H1 (cell line): ENCODE measurements around the gene MRI1. TPM values are rescaled to one million over a fixed set of nuclear protein-coding genes. Genes with fewer than 3 reads are reported as not detected.

ENCODE experiments used
- ASH2L ChIP-seq: fragments of 200-600, 300-600 bp; sonication (generic); IDR thresholded peaks from one replicate; pipeline ENCODE4 v1.7.1; 2017; ENCODE audit warnings: low read length
- BCL11A ChIP-seq, 2 experiments: IDR thresholded peaks; one replicate each; pipeline ENCODE4 v1.6.1; 2011; ENCODE audit warnings: low read depth in 2 of 2, low read length in 2 of 2, mild to moderate bottlenecking in 2 of 2
- BRCA1 ChIP-seq: IDR thresholded peaks from 2 replicates; pipeline ENCODE4 v1.6.1; 2012; ENCODE audit warnings: low read depth, low read length, improper control_type of control experiment
- CBX5 ChIP-seq: fragments of 300-800, 300-1000 bp; sonication (generic); IDR thresholded peaks from 2 replicates; pipeline ENCODE4 v1.7.1; 2016; ENCODE audit warnings: antibody characterized with exemption, low read length, low read depth
- CBX8 ChIP-seq: fragments of 300-800, 300-1000 bp; sonication (generic); IDR thresholded peaks from 2 replicates; pipeline ENCODE4 v1.7.1; 2016; ENCODE audit warnings: low read depth, low read length, borderline replicate concordance
- CEBPB ChIP-seq: IDR thresholded peaks from 2 replicates; pipeline ENCODE4 v1.6.1; 2012; ENCODE audit warnings: low read depth, low read length
- CREB1 ChIP-seq: IDR thresholded peaks from 2 replicates; pipeline ENCODE4 v1.6.1; 2012; ENCODE audit warnings: inconsistent platforms
- CTCF ChIP-seq, 3 experiments: IDR thresholded peaks; 1 replicate in 2 of 3; 2 replicates in 1 of 3; pipeline versions ENCODE4 v1.5.1 to v1.6.1; 2011; ENCODE audit warnings: low read length in 3 of 3, mild to moderate bottlenecking in 3 of 3, inconsistent platforms in 2 of 3, low read depth in 1 of 3, moderate library complexity in 1 of 3; ENCODE audit not compliant: insufficient read depth in 1 of 3; ENCODE audit errors: control extremely low read depth in 1 of 3
- EGR1 ChIP-seq: IDR thresholded peaks from 2 replicates; pipeline ENCODE4 v1.6.1; 2011; ENCODE audit warnings: low read depth, low read length, borderline replicate concordance
- EP300 ChIP-seq, 2 experiments: IDR thresholded peaks; 1 replicate in 1 of 2; 2 replicates in 1 of 2; pipeline ENCODE4 v1.6.1; 2011 to 2012; ENCODE audit warnings: low read depth in 2 of 2, low read length in 2 of 2, mild to moderate bottlenecking in 2 of 2, borderline replicate concordance in 1 of 2, inconsistent platforms in 1 of 2, moderate library complexity in 1 of 2
- FOSL1 ChIP-seq: IDR thresholded peaks from 2 replicates; pipeline ENCODE4 v1.6.1; 2011; ENCODE audit warnings: mild to moderate bottlenecking, low read depth, low read length, moderate library complexity; ENCODE audit not compliant: insufficient read depth
- GABPA ChIP-seq: IDR thresholded peaks from 2 replicates; pipeline ENCODE4 v1.6.1; 2011; ENCODE audit warnings: mild to moderate bottlenecking, low read length, moderate library complexity, borderline replicate concordance; ENCODE audit not compliant: insufficient read depth
- JUND ChIP-seq: IDR thresholded peaks from 2 replicates; pipeline ENCODE4 v1.6.1; 2011; ENCODE audit warnings: mild to moderate bottlenecking, improper control_type of control experiment, low read length
- MAX ChIP-seq: IDR thresholded peaks from 2 replicates; pipeline ENCODE4 v1.6.1; 2012; ENCODE audit warnings: inconsistent platforms
- NRF1 ChIP-seq: IDR thresholded peaks from 2 replicates; pipeline ENCODE4 v1.6.1; 2011; ENCODE audit warnings: mild to moderate bottlenecking, low read depth, low read length, improper control_type of control experiment
- POU5F1 ChIP-seq: IDR thresholded peaks from 2 replicates; pipeline ENCODE4 v1.6.1; 2011; ENCODE audit warnings: low read depth, mild to moderate bottlenecking, low read length, moderate library complexity
- RFX5 ChIP-seq: IDR thresholded peaks from 2 replicates; pipeline ENCODE4 v1.6.1; 2011; ENCODE audit warnings: low read depth, low read length, improper control_type of control experiment, borderline replicate concordance
- SAP30 ChIP-seq: fragments of 300-600 bp; sonication (generic); IDR thresholded peaks from 2 replicates; pipeline ENCODE4 v1.7.1; 2012; ENCODE audit warnings: low read length, moderate library complexity, mild to moderate bottlenecking, inconsistent platforms; ENCODE audit not compliant: insufficient read depth, insufficient replicate concordance
- SRF ChIP-seq: IDR thresholded peaks from 2 replicates; pipeline ENCODE4 v1.6.1; 2011; ENCODE audit warnings: mild to moderate bottlenecking, low read depth, low read length, moderate library complexity
- SUZ12 ChIP-seq: fragments of 200-600 bp; sonication (generic); IDR thresholded peaks from 2 replicates; pipeline ENCODE4 v1.6.1; 2012; ENCODE audit warnings: mild to moderate bottlenecking, inconsistent platforms, low read length, moderate library complexity, mixed read lengths
- TAF7 ChIP-seq: optimal IDR thresholded peaks from 2 replicates; pipeline ENCODE3; 2011; ENCODE audit warnings: low read depth, mild to moderate bottlenecking, inconsistent platforms, low read length, moderate library complexity, borderline replicate concordance
- YY1 ChIP-seq: IDR thresholded peaks from 2 replicates; pipeline ENCODE4 v1.6.1; 2011; ENCODE audit warnings: low read depth, mild to moderate bottlenecking, low read length
- polyA plus RNA-seq, 7 experiments: library from polyadenylated mRNA; depleted of rRNA in 3 of 7; stranded (reverse) in 5 of 7; unstranded in 2 of 7; fragments of >200 nt in 5 of 7; fragments of 200-250 nt in 2 of 7; gene quantifications; 1 replicate in 5 of 7; 2 replicates in 1 of 7; 4 replicates in 1 of 7; pipeline versions ENCODE4 v1.2.1 to v1.2.3, GENCODE V29; 2011 to 2013; ENCODE audit warnings: missing spikeins in 2 of 7, mixed read lengths in 2 of 7
- total RNA-seq: library from RNA; stranded (reverse); fragmentation: NEBNext Ultra II Directional; extraction: Animal tissue kit (Norgen Biotek cat#: 25700); gene quantifications from 2 replicates; pipeline ENCODE4 v1.2.1, GENCODE V29; 2021

Gene MRI1
- total and polyA plus RNA-seq, 2 of the 8 experiments (the other 6 are each of a cell fraction or from before 2014, with no cell fraction given) = 24.5 to 29.5 TPM

GRCh38 chr19:13794757-13795589 is 30.7 kb downstream of the MRI1 start, which contains the start of gene ZSWIM4 (continued):
- no peak for TF ChIP-seq CEBPB
- no peak for TF ChIP-seq BCL11A (IDR thresholded peaks at IDR 0.05; ENCODE audit: low read depth in 2 of 2, low read length in 2 of 2)
- no peak for TF ChIP-seq RFX5
- no peak; the same call in 1 of the 2 replicates for TF ChIP-seq NRF1
- peak; percentile 92 for TF ChIP-seq TAF7
- TF ChIP-seq YY1 = no peak
- no peak for TF ChIP-seq JUND
- no peak for TF ChIP-seq POU5F1
- no peak for TF ChIP-seq BRCA1
- peak; percentile 51; the same call in 1 of the 2 replicates for TF ChIP-seq GABPA
- TF ChIP-seq SAP30 = no peak
- no peak for TF ChIP-seq CBX5
- peak; percentile 89 for TF ChIP-seq EGR1
- TF ChIP-seq CBX8 = no peak
- TF ChIP-seq FOSL1 = no peak
- peak; percentile 40; the same call in 1 of the 2 replicates for TF ChIP-seq CREB1
- peak; percentile 57 for TF ChIP-seq ASH2L
- no peak for TF ChIP-seq SUZ12
- TF ChIP-seq MAX = no peak; the same call in 1 of the 2 replicates
- TF ChIP-seq CTCF (IDR thresholded peaks at IDR 0.05; ENCODE audit: control extremely low read depth in 1 of 3, insufficient read depth in 1 of 3, low read depth in 1 of 3, low read length in 3 of 3) = no peak
- TF ChIP-seq SRF = peak; percentile 92
- peak; percentile 33 to 96 for TF ChIP-seq EP300 (IDR thresholded peaks at IDR 0.05; ENCODE audit: borderline replicate concordance in 1 of 2, low read depth in 2 of 2, low read length in 2 of 2)
